Astrocyte (in vitro differentiated cells and primary cell): Measurements from ENCODE around the gene ADCYAP1R1. TPM values are rescaled to one million over a fixed set of nuclear protein-coding genes. Genes with fewer than 3 reads are reported as not detected.

Experiments used
- DNase-seq: peaks from one replicate; pipeline ENCODE4 v3.0.0-alpha.2; 2010; ENCODE audit warnings: low read depth
- FAIRE-seq: peaks from 2 replicates; lab custom pipeline; 2011; peaks lifted over from hg19 to GRCh38; lab: Jason Lieb, UNC
- H2AFZ ChIP-seq: 2 replicates; pipeline ENCODE4 v1.6.0; 2012; ENCODE audit warnings: low read depth, low read length, inconsistent platforms
- H3K27ac ChIP-seq: 2 replicates; pipeline ENCODE4 v1.5.1; 2011; ENCODE audit warnings: low read depth, low read length, inconsistent platforms
- H3K27me3 ChIP-seq: 2 replicates; pipeline ENCODE4 v1.6.0; 2011; ENCODE audit warnings: low read length, inconsistent platforms; ENCODE audit not compliant: insufficient read depth
- H3K36me3 ChIP-seq: 2 replicates; pipeline ENCODE4 v1.5.1; 2011; ENCODE audit warnings: low read length, inconsistent platforms; ENCODE audit not compliant: insufficient read depth
- H3K4me1 ChIP-seq: 2 replicates; pipeline ENCODE4 v1.5.1; 2011; ENCODE audit warnings: low read length, inconsistent platforms; ENCODE audit not compliant: insufficient read depth
- H3K4me2 ChIP-seq: 2 replicates; pipeline ENCODE4 v1.6.0; 2012; ENCODE audit warnings: low read length, inconsistent platforms
- H3K4me3 ChIP-seq: 2 replicates; pipeline ENCODE4 v1.5.1; 2011; ENCODE audit warnings: low read depth, mild to moderate bottlenecking, low read length, inconsistent platforms; ENCODE audit not compliant: insufficient read depth
- H3K79me2 ChIP-seq: 2 replicates; pipeline ENCODE4 v1.6.0; 2012; ENCODE audit warnings: mild to moderate bottlenecking, low read length, inconsistent platforms; ENCODE audit not compliant: insufficient read depth
- H3K9ac ChIP-seq: 2 replicates; pipeline ENCODE4 v1.6.0; 2012; ENCODE audit warnings: mild to moderate bottlenecking, low read length, inconsistent platforms
- H3K9me3 ChIP-seq: 2 replicates; pipeline ENCODE4 v1.5.1; 2012; ENCODE audit warnings: low read depth, mild to moderate bottlenecking, low read length, inconsistent platforms; ENCODE audit not compliant: insufficient read depth
- H4K20me1 ChIP-seq: 2 replicates; pipeline ENCODE4 v1.6.0; 2012; ENCODE audit warnings: low read length, inconsistent platforms; ENCODE audit not compliant: insufficient read depth
- H3K27ac Mint-ChIP-seq: one replicate; pipeline ENCODE4 v1.8.0; 2021; ENCODE audit warnings: mild to moderate bottlenecking, mixed read lengths; ENCODE audit not compliant: unreplicated experiment
- H3K27me3 Mint-ChIP-seq: one replicate; pipeline ENCODE4 v1.8.0; 2021; ENCODE audit warnings: low read depth, mixed read lengths; ENCODE audit not compliant: unreplicated experiment
- H3K36me3 Mint-ChIP-seq: one replicate; pipeline ENCODE4 v1.8.0; 2021; ENCODE audit warnings: low read depth, mixed read lengths; ENCODE audit not compliant: unreplicated experiment
- H3K4me1 Mint-ChIP-seq: one replicate; pipeline ENCODE4 v1.8.0; 2021; ENCODE audit warnings: low read depth, mixed read lengths; ENCODE audit not compliant: unreplicated experiment
- H3K4me3 Mint-ChIP-seq: one replicate; pipeline ENCODE4 v1.8.0; 2021; ENCODE audit warnings: mild to moderate bottlenecking, moderate library complexity, mixed read lengths; ENCODE audit not compliant: unreplicated experiment
- H3K9me3 Mint-ChIP-seq: one replicate; pipeline ENCODE4 v1.8.0; 2021; ENCODE audit warnings: mild to moderate bottlenecking, mixed read lengths; ENCODE audit not compliant: unreplicated experiment
- EZH2 ChIP-seq: IDR thresholded peaks from 2 replicates; pipeline ENCODE4 v1.6.1; 2012; ENCODE audit warnings: mild to moderate bottlenecking, low read length, inconsistent platforms; ENCODE audit not compliant: insufficient read depth
- total RNA-seq: library from RNA; stranded (reverse); gene quantifications from 2 replicates; pipeline ENCODE4 v1.2.1, GENCODE V29; 2021
- TF ChIP-seq, protein P1 (sequence below): IDR thresholded peaks from 2 replicates; pipeline ENCODE4 v1.5.1; 2011; ENCODE audit warnings: low read depth, mild to moderate bottlenecking, inconsistent platforms, low read length, moderate library complexity; ENCODE audit not compliant: insufficient read depth

Gene ADCYAP1R1
- total RNA-seq, 1 donor from 2014 or later: 0.05 TPM

DNA sequence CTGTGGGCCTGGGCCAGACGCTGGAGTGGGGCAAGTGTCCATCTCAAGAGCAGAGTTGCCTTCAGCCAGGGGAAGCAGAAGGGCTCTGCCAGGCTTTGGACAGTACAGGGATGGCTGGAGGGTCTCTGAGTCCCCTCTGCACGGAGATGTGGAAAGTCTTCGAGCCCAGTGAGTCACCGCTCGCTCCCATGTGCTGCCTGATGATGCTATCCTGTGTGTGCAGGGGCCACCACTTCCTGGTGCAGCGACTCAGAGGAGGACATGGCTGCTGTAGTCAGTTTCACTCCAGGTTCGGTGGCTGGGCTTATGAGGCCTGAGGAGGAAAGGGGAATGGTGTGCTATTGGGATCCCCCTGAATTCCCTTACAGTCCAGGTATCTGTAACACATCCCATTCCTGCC, 6.0 kb downstream of the ADCYAP1R1 start:
- Mint-ChIP-seq H3K27ac (no peak overlapping the region), H3K4me3 (no peak overlapping the region), H3K4me1 (no peaks in the 10 kb centered on the region), H3K27me3 (peaks cover 58% of the 10 kb centered on the region), H3K9me3 (peaks cover 2% of the 10 kb centered on the region), H3K36me3 (no peaks in the 10 kb centered on the region)
- DNase-seq (peak; percentile 12), FAIRE-seq (no peak)
- H3K4me3 ChIP-seq: no peak overlapping the region
- no peaks in the 10 kb centered on the region for H3K36me3 ChIP-seq
- H3K27ac ChIP-seq: no peak overlapping the region
- no peaks in the 10 kb centered on the region for H3K9me3 ChIP-seq
- H3K4me2 ChIP-seq: no peak overlapping the region
- TF ChIP-seq EZH2: no peak
- TF ChIP-seq, protein P1, sequence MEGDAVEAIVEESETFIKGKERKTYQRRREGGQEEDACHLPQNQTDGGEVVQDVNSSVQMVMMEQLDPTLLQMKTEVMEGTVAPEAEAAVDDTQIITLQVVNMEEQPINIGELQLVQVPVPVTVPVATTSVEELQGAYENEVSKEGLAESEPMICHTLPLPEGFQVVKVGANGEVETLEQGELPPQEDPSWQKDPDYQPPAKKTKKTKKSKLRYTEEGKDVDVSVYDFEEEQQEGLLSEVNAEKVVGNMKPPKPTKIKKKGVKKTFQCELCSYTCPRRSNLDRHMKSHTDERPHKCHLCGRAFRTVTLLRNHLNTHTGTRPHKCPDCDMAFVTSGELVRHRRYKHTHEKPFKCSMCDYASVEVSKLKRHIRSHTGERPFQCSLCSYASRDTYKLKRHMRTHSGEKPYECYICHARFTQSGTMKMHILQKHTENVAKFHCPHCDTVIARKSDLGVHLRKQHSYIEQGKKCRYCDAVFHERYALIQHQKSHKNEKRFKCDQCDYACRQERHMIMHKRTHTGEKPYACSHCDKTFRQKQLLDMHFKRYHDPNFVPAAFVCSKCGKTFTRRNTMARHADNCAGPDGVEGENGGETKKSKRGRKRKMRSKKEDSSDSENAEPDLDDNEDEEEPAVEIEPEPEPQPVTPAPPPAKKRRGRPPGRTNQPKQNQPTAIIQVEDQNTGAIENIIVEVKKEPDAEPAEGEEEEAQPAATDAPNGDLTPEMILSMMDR: no peak
- peaks cover 4% of the 10 kb centered on the region for H3K4me1 ChIP-seq
- peaks cover 19% of the 10 kb centered on the region for H3K27me3 ChIP-seq
- no peak overlapping the region for H3K9ac ChIP-seq
- H4K20me1 ChIP-seq: no peaks in the 10 kb centered on the region
- H3K79me2 ChIP-seq: no peaks in the 10 kb centered on the region
- no peak overlapping the region for H2AFZ ChIP-seq

DNA sequence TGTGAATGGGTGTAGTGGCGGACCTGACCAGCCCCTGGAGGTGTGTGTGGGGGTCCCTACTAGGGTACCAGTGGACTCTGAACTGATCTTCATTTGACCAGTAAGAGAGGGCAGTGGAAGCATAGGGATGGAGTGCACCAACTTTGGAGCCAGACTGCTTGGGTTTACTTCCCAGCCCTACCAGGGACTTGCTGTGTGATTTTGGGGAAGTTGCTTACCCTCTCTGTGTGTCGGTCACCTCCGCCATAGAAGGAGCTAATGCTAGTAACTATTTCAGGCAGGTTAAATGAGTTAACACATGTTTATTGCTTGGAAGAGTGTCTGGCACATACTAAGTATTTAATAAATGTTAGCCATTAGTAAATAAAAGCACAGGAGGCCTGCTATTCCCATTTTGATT, 6.6 kb downstream of the ADCYAP1R1 start:
- H3K4me2 ChIP-seq: no peak overlapping the region
- Mint-ChIP-seq H3K27ac (no peak overlapping the region), H3K4me3 (no peak overlapping the region), H3K9me3 (peaks cover 2% of the 10 kb centered on the region), H3K4me1 (no peaks in the 10 kb centered on the region), H3K36me3 (no peaks in the 10 kb centered on the region), H3K27me3 (peaks cover 59% of the 10 kb centered on the region)
- no peak overlapping the region for H2AFZ ChIP-seq
- H3K36me3 ChIP-seq: no peaks in the 10 kb centered on the region
- H3K27me3 ChIP-seq: peaks cover 14% of the 10 kb centered on the region
- no peaks in the 10 kb centered on the region for H3K9me3 ChIP-seq
- H3K4me1 ChIP-seq: peaks cover 4% of the 10 kb centered on the region
- no peak for TF ChIP-seq EZH2
- TF ChIP-seq, protein P1: no peak
- no peak for DNase-seq
- no peaks in the 10 kb centered on the region for H4K20me1 ChIP-seq
- no peak overlapping the region for H3K4me3 ChIP-seq
- H3K27ac ChIP-seq: no peak overlapping the region
- FAIRE-seq: no peak
- no peaks in the 10 kb centered on the region for H3K79me2 ChIP-seq
- no peak overlapping the region for H3K9ac ChIP-seq

DNA sequence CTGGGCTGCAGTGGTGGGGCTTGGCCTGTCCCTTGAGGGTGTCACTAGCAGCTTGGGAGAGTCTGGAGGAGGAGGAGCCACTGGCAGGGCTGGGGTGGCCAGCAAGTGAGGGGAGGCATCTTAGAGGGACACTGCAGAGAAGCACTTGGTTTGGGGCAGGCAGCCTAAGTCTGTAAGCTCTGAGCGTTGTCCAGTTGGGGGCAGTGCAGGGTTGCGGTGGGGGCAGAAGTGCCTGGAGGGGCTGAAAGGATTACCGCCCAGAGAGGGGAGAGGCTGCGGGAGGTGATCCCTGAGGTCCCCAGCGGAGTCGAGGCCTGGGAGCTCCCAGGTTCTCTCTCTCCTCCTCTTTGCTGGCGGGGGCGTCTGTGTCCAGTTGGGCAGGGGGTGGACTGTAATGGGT, 7.4 kb downstream of the ADCYAP1R1 start:
- DNase-seq: no peak
- peaks cover 57% of the 10 kb centered on the region for H3K27me3 Mint-ChIP-seq
- no peak for FAIRE-seq

More for the DNA sequence above, 7.4 kb downstream of the ADCYAP1R1 start:
- Mint-ChIP-seq H3K4me3 (no peak overlapping the region), H3K27ac (no peak overlapping the region), H3K4me1 (no peaks in the 10 kb centered on the region), H3K9me3 (peaks cover 2% of the 10 kb centered on the region), H3K36me3 (no peaks in the 10 kb centered on the region)
- Histone ChIP-seq H3K79me2 (no peaks in the 10 kb centered on the region), H3K4me2 (no peak overlapping the region), H2AFZ (no peak overlapping the region), H3K27me3 (peaks cover 8% of the 10 kb centered on the region), H3K9ac (no peak overlapping the region), H3K9me3 (no peaks in the 10 kb centered on the region), H3K4me1 (peaks cover 4% of the 10 kb centered on the region), H3K4me3 (no peak overlapping the region), H3K27ac (no peak overlapping the region), H4K20me1 (no peaks in the 10 kb centered on the region), H3K36me3 (no peaks in the 10 kb centered on the region)
- TF ChIP-seq, protein P1: no peak
- TF ChIP-seq EZH2: no peak
